GM19468 (cell line): ENCODE data around the gene RNF19B.

Experiments used
- ATAC-seq: cut with Tn5 transposase; IDR thresholded peaks from one replicate; pipeline ENCODE4 v1.9.1; 2021; ENCODE audit warnings: mild to moderate bottlenecking, moderate library complexity, moderate number of reproducible peaks; ENCODE audit not compliant: unreplicated experiment; ENCODE audit errors: extremely low read depth

The RNF19B gene

DNA sequence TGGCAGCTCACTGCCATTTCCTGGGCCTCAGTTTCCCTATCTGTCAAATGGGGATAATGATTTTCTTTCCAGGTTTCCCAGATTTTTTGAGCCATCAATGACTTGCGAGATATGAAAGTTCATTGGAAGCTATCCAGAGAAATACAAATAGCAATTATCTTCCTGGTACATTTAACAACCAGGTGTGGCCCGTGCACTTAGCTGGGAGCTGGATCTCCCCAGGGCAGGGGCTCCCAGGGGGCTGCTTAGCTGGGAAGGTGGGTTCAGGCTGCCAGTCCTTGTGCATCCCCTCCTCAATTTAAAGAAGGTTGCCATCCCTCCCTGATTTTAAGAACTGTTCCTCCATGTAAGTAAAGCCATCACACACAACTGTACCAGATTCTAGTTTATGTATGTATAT is 59.8 kb downstream of the RNF19B start:
- no peak for ATAC-seq

DNA sequence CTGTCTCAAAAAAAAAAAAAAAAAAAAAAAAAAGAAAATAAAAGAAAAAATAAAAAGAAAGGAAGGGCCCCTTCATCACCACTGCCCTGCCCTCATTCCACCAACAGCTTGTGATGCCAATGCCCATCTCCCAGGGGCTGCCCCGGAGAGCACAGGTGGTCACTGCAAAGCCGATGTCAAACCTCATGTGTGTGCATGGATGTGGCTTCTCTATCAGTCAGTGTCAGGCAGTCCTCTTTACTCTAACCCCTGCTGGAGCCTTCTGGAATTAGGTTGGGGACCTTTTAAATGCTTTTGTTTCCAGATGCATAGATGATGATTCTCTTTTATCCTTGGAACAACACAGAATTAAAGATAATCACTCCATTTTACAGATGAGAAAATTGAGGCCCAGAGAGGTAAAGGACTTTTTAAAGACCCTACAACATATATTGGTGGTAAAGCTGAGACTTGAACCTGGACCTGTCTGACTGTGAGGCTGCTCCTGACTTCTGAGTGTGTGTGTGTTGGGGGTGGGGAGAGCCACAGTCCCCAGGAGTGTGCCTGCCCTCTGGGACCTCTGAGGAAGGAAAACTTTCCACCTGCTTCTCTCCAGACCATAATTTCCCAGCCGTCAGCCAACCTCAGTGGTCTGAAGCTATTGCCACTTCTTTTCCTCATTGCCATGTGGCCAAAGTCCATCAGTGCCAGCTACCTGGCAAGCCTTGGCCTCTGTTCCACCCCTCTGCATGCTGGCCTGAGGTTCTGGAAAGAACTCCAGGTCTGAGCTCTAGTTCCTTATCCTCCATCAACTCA is 60.4 kb downstream of the RNF19B start:
- no peak for ATAC-seq

DNA sequence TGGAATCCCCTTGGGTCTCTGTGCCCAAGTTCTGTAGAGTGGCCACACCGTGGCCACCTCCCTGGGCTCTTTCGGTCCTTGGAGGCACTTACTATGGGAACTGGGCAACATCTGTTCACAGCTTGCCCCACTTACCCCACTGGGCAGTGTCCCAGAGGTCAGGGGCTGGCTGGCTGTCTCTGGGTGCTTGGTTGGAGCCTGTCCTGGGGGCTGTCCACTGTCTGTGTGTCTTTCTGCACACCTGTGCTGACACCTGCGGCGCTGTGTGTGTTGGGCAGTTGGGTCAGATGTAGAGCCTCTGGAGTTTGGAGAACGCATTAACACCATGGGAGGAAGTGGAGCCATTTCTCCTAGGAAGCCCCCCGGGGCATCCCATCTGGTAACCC is 62.1 kb downstream of the RNF19B start:
- ATAC-seq: no peak

DNA sequence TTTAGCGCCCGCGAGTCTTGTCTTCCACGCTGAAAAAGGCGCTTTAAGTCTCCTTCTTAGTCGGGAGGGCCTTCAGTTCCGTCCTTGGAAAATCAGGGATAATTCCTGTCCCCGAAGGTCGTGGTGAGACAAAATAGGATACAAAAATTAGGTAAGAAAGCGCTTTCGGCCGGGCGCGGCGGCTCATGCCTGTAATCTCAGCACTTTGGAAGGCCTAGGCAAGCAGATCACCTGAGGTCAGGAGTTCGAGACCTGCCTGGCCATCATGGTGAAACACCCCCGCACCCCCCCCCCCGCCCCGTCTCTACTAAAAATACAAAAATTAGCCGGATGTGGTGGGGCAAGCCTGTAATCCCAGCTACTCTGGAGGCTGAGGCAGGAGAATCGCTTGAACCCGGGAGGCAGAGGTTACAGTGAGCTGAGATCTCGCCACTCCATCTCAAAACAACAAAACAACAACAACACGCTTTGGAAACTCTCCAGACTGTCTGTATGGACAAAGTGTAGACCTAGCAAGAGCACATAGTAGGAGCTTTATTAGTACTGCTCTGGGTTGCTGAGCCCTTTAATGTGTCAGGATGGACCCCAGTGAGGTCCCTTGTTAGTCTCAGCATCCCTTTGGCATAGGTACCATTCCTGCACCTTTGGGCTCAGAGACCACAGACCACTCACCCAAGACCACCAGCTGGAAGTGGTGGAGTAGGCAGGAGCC is 62.6 kb downstream of the RNF19B start:
- no peak for ATAC-seq

DNA sequence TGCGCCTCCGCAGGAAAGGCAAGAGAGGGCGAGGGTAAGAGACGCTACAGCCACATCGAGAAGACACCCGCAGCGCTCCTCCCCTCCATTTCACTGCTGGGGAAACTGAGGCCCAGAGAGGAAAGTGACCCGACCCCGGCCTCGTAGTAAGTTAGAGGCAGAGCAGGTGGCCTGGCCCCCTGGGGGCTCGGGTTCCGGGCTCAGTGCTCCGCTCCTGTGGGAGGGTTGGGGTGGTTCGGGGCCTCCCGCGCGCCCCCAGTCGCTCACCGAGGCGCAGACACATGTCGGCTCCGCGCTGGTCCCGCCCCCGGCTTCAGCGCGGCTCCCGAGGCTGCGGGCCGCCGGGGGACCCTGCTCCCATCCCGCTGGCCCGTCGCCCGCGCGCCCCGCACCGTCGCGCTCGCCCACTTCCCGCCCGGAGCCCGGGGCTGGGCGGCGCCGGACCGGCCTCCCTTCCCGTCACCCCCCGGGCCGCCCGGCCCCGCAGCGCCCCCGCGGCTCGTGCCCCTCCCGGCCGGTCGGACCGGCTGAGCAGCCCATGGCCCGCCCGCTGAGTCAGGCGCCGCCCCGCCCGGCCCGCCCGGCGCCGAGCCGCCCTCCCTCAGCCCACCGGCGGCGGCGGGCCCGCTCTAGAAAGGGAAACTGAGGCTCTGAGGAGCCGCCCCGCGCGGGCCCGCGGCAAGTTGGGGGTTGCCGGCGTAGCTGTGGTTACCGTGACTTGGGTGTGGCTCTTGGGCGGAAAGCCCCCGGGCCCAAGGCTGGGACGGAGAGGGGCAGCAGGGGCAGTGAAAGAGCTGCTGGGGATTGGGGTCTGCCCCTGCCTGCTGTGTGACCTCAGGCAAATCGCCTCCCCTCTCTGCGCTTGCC is 63.4 kb downstream of the RNF19B start, which contains the start of gene TMEM54:
Gene TMEM54 (minus strand): TSS at position 434 of the 867 bp plus-strand sequence. CDS start 151 bp downstream, at position 283.
- ATAC-seq: no peak

DNA sequence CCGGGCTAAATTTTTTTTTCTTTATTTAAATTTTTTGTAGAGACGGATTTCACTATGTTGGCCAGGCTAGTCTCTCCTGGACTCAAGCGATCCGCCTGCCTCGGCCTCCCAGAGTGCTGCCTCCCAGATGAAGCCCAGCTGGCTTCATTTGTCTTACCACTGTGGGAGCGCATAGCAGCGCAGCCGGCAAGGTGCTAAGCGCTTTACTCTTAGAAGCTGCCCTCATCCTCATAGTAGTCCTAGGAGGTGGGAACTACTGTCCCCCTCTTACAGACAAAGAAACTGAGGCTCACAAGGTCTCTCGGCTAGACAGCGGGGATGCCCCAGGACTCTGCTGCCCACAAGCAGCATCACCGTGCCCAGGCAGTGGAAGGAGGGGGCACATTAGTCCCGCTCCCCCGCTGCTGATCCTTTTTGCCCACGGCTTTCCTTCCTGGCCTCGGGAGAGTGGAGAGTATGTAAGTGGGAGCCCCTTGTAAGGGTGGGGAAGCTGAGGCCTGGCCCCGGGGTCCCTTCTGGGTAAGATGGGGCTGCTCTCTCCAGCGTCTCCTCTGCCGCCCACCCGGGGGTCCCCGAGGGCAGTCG is 64.1 kb downstream of the RNF19B start:
- ATAC-seq: no peak

DNA sequence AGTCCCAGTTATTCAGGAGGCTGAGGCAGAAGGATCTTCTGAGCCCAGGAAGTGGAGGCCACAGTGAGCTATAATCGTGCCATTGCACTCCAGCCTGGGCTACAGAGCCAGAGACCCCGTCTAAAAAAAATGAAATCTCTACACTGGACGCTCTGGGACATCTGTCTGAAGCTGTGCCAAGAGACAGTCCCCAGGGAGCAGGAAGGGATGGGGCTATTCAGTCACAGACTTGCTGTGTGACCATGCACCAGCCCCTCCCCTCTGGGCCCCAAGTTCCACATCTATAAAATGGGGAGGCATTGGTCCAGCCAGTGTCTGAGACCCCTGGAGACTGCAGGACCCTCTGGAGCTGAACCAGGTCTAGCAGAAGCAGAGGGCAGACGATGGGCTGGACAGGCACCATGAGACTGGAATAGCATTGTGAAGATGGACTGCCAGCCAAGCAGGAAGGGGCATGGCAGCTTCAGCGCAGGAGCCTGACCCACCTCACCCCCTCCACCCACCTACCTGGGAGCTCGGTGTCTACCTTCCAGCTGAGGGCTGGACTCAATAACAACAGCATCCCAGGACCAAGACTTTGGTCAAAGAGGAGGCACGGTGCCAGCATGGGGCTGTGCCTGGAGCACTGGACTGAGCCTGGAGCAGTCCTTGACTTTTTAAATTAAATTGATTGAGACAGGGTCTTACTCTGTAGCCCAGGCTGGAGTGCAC is 64.9 kb downstream of the RNF19B start:
- no peak for ATAC-seq

DNA sequence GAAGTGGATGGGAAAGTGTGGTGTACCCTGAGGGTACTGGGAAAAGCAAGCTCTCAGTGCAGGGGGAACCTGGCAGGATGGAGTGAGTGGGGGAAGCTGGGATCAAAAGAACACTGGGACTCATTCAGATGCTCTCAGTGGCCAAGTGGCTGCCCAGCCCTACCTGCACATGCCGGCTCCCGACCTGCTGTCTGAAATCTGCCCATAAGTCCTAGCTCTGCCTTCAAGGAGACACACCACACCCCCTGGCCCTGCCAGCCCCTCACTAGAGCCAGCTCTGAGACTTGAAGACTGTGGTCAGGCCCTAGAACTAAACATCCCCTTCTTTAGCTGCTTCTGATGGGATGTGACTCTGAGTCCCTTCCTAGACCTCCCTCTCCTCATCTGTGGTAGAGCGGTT is 65.7 kb downstream of the RNF19B start:
- no peak for ATAC-seq

DNA sequence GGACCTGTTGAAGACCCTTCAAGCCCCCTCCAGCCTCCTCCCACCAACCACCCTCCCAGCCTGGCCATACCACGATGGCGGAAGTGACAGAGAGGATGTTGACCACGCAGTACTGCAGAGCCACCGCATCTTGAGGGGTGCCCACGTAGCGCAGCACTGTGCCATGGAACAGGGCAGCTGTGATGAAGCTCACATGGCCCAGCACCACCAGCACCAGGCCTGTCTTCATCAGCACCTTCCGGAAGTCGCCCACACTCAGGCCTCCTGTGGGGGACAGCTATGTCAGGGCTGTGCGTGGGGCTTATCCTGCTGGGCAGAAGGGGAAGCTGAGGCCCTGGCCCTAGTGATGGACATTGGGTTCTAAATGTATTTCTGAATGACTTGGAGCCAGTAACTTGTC is 66.6 kb downstream of the RNF19B start:
- ATAC-seq: no peak

DNA sequence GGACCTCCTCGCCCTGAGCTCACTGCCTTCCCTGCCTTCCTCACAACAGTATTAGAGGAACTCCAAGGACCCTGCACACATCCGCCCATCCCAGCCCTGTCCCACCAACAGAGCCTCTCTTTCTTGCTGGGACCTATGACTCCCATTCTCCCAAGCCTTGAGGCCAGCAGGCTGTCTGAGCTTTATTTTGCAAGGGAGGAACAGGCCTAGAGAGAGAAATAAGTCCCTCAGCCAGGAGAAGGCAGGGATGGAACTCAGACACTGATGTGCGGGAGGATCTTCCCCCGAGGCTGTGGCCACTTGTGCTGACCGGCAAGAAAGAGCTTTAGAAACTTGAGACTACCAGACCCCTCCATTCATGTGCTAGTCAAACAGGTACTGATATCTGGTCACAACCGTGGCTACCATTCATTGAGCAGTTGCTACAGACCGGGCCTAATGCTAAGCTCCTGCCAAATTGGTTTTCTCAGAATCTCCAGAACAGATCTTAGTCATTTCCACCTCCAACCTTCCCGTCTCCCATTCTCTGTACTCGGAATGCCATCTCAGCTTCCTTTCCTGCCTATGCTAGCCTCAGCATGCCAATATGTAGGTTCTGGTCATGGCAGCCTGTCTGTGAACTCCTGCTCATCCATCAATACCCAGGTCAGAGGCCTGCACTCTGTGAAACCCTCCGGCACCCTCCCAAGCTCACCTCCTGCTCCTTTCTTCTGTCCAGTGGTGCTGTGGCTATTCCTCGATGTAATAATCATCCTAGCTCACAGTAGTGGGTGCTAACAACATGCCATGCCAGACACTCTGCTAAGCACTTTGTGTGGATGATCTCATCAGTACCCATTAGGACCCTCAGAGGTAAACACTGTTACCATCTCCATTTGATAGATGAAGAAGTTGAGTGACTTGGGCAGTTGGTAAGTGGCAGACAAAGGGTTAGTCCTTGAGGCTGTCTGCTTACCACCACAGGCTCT is 67.2 kb downstream of the RNF19B start:
- ATAC-seq: no peak

DNA sequence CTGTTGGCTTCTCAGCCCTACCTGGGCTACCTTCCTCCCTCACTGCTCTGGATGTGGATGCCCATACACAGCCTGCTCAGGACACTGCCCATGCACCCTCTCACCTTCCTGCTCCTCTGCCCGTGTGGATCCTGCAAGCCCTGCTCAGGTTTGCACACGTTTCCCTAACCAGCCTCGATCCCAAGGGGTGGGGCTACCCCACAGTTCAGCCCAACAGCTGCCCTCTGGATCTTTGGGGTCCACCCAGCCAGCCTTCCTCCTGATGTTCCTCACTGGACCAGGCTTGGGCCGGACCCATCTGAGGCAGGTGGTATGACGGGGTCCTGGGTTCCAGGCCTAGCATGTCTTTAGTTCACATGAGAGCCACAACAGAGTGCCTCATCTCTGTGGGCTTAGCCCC is 68.2 kb downstream of the RNF19B start:
- ATAC-seq: no peak

DNA sequence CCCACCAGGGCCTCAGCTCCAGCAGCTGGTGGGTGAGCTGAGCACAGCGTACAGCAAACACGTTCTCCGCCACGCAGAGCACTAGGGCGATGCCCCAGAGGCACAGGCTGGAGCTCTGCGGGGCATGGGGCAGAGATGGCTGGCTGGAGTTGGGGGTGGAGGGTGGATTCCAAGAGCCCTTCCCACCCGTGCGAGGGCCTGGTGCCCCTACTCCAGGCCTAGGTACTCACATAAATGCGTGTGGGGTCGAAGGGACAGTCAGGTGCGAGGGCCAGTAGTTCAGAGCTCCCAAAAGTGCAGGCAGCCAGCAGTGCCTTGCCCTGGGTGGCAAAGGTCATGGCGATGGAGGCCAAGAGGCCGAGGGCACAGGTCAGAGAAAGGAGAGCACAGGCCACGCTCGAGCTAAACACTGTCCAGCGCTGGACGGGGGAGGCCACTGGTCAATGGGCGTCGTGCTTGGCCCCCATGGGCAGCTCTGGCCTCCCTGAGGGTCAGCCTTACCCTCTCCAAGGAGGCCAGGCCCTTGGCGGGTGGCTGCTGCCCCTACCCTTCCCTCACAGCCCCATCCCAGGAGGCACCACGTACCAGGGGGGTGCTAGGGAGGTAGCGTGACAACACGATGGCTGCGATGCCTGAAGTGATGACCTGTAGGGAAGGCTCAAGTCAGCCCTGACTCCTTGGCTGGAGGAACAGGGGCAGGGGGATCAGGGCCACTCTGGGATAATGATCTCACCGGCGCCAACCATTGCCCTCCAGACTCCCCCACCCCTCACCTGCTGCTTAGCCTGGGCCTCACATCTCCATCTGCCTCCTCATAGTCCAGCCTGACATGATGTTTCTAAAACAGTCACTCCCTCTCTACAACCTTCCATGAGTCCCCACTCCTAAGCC is 69.0 kb downstream of the RNF19B start:
- ATAC-seq: no peak

DNA sequence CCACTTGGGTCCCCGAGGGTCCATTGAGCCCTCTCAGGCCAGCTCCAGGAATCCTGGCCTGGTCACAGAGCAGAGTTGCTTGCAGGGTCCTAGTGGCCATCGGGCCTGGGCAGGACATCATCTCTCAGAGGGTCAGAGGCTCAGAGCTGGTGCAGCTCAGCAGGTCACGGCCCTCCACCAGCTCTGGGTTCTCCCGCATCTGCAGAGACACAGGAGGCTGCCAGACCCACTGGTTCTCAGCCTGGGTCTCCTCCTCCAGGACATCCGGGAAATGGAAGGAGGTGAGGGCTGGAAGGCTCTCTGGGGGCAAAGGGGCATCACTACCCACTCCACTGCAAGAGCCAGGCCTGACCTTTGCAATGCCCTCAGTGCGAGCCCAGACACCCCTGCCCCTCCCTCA is 69.9 kb downstream of the RNF19B start:
- ATAC-seq: no peak

DNA sequence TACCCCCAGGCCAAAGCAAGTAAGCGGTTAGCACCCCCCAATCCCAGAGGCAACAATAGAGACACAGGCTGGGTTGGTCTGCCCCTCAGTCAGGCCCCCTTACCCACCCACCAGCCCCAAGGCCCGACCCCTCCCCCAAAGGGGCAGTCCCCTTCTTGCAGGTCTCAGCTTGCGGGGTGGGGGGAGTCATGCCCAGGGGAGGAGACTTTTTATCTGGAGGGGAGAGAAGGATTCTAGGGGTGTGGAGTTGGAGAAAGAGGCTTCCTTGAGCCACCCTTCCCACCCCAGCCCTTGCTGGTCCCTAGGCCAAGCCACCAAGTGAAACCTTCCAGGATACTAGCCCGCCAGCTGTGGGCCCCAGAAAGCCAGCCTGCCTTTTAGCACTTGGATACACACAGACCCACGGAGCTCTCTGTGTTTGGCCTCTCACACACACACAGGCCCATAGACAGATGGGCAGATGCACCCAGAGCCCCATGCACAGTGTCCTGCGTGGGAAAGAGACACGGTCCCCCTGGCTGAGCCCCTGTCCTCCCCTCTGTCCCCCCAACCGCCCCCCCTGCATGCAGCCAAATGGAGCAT is 70.5 kb downstream of the RNF19B start:
- ATAC-seq: no peak

DNA sequence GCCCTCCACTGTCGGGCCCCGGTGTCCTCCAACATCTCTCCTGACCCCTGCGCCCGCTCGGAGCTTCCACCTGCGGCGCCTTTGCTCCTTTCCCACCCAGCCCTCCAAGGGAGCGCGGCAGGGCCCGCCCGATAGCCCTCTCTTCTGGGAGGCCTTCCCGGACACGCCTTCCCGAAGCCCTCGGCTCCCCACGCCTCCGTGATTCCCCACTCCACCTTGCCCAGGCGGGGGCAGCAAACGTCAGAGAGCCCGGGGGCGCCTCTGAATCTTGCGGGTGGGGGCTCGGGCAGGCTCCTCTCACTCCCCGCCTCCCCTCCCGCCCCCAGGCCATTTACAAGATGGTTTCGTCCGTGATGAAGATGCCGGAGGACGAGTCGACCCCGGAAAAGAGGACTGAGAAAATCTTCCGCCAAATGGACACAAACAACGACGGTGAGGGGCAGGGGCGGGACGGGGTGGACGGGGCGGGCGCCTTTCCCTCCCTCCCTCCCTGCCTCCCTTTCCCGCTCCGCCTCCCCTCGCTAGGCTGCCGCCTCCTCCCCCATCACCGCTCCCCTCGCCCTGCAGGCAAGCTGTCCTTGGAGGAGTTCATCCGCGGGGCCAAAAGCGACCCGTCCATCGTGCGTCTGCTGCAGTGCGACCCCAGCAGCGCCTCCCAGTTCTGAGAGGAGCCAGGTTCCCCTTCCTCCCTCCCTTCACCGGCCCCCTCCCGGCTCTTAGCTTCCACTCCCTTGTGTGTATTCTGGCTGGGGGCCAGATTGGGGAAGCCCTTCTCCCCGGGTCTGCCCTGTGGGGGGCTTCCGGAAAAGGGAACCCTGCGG is 71.2 kb downstream of the RNF19B start:
- ATAC-seq: no peak

DNA sequence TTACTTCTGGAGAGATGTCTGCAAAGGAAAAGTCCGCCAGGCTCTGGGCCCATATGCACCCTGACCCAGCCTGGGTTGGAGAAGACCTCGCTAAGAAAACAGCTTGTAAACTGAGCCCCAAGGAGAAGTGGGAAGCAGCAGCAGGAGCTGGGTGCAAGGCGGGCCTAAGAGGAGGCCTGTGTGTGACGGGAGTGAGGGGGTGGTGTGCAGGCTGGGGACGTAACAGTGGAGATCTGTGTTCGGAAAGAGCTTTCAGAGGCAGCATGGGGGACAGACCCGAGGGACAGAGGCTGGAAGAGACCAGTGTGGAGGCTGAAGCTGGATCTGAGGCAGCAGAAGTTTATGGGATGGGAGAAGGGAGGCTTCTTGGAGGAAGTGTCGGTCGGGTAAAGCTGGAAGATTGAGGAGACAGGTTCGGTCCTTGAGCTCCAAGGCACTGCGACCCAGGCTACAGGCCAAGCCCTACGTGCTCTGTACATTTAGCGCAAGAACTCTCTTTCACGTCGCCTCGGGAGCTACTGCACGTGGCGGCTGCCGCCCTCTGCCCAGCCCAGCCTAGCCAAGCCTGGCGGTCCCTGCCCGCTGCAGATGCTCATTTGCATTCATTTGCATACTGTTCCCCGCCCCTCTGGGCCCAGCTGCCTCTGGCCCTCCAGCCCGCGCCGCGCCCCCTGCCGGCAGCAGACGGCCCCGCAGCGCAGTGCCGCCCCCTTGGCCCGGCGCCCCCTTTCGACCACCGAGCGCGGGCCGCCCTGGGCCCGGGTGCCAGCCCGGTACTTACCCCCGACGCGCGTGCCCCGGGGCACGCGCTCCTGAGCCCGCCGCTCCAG is 72.0 kb downstream of the RNF19B start:
- ATAC-seq: no peak
